OCI-LY1 (cell line): ENCODE data around the gene C2CD2L.

ENCODE experiments used
- EZH2 ChIP-seq: fragments of 200-600 bp; sonication (generic), shearing (Covaris generic); IDR thresholded peaks from 2 replicates; pipeline ENCODE4 v1.8.0; 2017; ENCODE audit warnings: borderline replicate concordance, mixed run types, mild to moderate bottlenecking, antibody characterized with exemption, low read length, moderate library complexity, mixed read lengths
- TF ChIP-seq, protein P1 (sequence below): fragments of 200-600 bp; sonication (generic), shearing (Covaris generic); IDR thresholded peaks from 2 replicates; pipeline ENCODE4 v1.5.1; 2017; ENCODE audit warnings: mild to moderate bottlenecking, antibody characterized with exemption, low read length, moderate library complexity, mixed read lengths

DNA sequence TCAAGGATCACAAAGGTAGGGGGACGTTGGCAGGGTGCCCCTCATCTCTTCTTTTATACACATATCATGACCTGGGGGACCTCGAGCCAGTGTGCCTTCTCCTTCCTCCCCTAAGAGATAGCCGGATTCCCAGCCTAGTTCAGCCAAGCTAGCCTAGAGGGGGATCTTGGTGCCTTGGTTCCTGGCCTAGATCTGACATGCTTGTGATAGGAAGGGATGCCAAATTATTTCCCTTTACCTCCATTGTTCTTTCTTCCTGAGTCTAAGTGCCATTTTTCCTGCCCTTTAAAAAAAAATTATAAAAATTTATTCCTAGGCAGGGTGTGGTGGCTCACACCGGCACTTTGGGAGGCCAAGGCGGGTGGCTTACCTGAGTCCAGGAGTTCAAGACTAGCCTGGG is 7.2 kb downstream of the C2CD2L start:
- TF ChIP-seq, protein P1, sequence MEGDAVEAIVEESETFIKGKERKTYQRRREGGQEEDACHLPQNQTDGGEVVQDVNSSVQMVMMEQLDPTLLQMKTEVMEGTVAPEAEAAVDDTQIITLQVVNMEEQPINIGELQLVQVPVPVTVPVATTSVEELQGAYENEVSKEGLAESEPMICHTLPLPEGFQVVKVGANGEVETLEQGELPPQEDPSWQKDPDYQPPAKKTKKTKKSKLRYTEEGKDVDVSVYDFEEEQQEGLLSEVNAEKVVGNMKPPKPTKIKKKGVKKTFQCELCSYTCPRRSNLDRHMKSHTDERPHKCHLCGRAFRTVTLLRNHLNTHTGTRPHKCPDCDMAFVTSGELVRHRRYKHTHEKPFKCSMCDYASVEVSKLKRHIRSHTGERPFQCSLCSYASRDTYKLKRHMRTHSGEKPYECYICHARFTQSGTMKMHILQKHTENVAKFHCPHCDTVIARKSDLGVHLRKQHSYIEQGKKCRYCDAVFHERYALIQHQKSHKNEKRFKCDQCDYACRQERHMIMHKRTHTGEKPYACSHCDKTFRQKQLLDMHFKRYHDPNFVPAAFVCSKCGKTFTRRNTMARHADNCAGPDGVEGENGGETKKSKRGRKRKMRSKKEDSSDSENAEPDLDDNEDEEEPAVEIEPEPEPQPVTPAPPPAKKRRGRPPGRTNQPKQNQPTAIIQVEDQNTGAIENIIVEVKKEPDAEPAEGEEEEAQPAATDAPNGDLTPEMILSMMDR, result no peak
- TF ChIP-seq EZH2, result no peak
